Keratinocyte (primary cell): ENCODE measurements around the gene FRMPD4. TPM values are rescaled to one million over a fixed set of nuclear protein-coding genes. Genes with fewer than 3 reads are reported as not detected.
"Not testable (repeated sequence)": the region's sequence is repeated elsewhere in the genome, so short reads cannot be mapped to it uniquely, and the experiment has no call there.

ENCODE experiments used
- DNase-seq: peaks from one replicate; pipeline ENCODE4 v3.0.0-alpha.2; 2011; ENCODE audit warnings: low read depth, missing footprints, low spot score
- FAIRE-seq: peaks from 2 replicates; lab custom pipeline; 2011; peaks lifted over from hg19 to GRCh38; lab: Jason Lieb, UNC
- H2AFZ ChIP-seq: 2 replicates; pipeline ENCODE4 v1.6.0; 2012; ENCODE audit warnings: low read length, control low read depth, inconsistent platforms; ENCODE audit not compliant: control insufficient read depth
- H3K27ac ChIP-seq: 2 replicates; pipeline ENCODE4 v1.5.1; 2011; ENCODE audit warnings: low read length; ENCODE audit not compliant: control insufficient read depth, insufficient read depth
- H3K27me3 ChIP-seq: 3 replicates; pipeline ENCODE4 v1.6.0; 2011; ENCODE audit warnings: low read length; ENCODE audit not compliant: control insufficient read depth, insufficient read depth; ENCODE audit errors: extremely low read depth
- H3K36me3 ChIP-seq, 2 experiments: 2 replicates in 1 of 2; 3 replicates in 1 of 2; pipeline ENCODE4 v1.5.1; 2011; ENCODE audit warnings: low read length in 2 of 2, mild to moderate bottlenecking in 1 of 2; ENCODE audit not compliant: control insufficient read depth in 2 of 2, insufficient read depth in 2 of 2; ENCODE audit errors: extremely low read depth in 1 of 2
- H3K4me1 ChIP-seq: 3 replicates; pipeline ENCODE4 v1.5.1; 2011; ENCODE audit warnings: low read length; ENCODE audit not compliant: control insufficient read depth, insufficient read depth; ENCODE audit errors: extremely low read depth
- H3K4me2 ChIP-seq: 3 replicates; pipeline ENCODE4 v1.6.0; 2011; ENCODE audit warnings: low read depth, low read length; ENCODE audit not compliant: control insufficient read depth, insufficient read depth; ENCODE audit errors: extremely low read depth
- H3K4me3 ChIP-seq, 3 experiments: fragments of 200-600 bp in 1 of 3; sonication (generic) in 1 of 3; 2 replicates in 2 of 3; 3 replicates in 1 of 3; pipeline ENCODE4 v1.5.1; 2011 to 2016; ENCODE audit warnings: low read length in 3 of 3, mild to moderate bottlenecking in 3 of 3, control low read depth in 2 of 3, inconsistent platforms in 1 of 3, low read depth in 1 of 3, mixed read lengths in 1 of 3, mixed run types in 1 of 3, moderate library complexity in 1 of 3; ENCODE audit not compliant: control insufficient read depth in 2 of 3, insufficient read depth in 2 of 3; ENCODE audit errors: extremely low read depth in 1 of 3
- H3K79me2 ChIP-seq: 2 replicates; pipeline ENCODE4 v1.6.0; 2012; ENCODE audit warnings: low read length; ENCODE audit not compliant: control insufficient read depth, insufficient read depth
- H3K9ac ChIP-seq: 3 replicates; pipeline ENCODE4 v1.6.0; 2011; ENCODE audit warnings: low read length; ENCODE audit not compliant: control insufficient read depth, insufficient read depth; ENCODE audit errors: extremely low read depth
- H3K9me1 ChIP-seq: 3 replicates; pipeline ENCODE4 v1.6.0; 2011; ENCODE audit warnings: low read length; ENCODE audit not compliant: control insufficient read depth, insufficient read depth; ENCODE audit errors: extremely low read depth
- H3K9me3 ChIP-seq: 2 replicates; pipeline ENCODE4 v1.5.1; 2012; ENCODE audit warnings: low read depth, low read length; ENCODE audit not compliant: control insufficient read depth
- H4K20me1 ChIP-seq: 3 replicates; pipeline ENCODE4 v1.6.0; 2011; ENCODE audit warnings: low read length; ENCODE audit not compliant: control insufficient read depth, insufficient read depth; ENCODE audit errors: extremely low read depth
- EZH2 ChIP-seq: IDR thresholded peaks from one replicate; pipeline ENCODE4 v1.6.1; 2012; ENCODE audit warnings: inconsistent platforms, mild to moderate bottlenecking, low read length, moderate library complexity
- dilution Hi-C: fragments of 300-500 bp; cut with MboI; formaldehyde crosslinking; loops from one replicate; pipeline ENCODE4 v1.7.0; 2020; ENCODE audit warnings: low sequenced_read_pairs; ENCODE audit not compliant: extremely low pct_ligation_motif_present
- polyA plus RNA-seq, 5 experiments: library from polyadenylated mRNA; depleted of rRNA in 3 of 5; stranded (reverse) in 3 of 5; stranded (forward) in 1 of 5; unstranded in 1 of 5; fragments of >200 nt; gene quantifications; 1 replicate in 1 of 5; 2 replicates in 3 of 5; 3 replicates in 1 of 5; pipeline versions ENCODE4 v1.2.1 to v1.2.3, GENCODE V29; 2011 to 2012; ENCODE audit warnings: missing spikeins in 2 of 5, low read depth in 1 of 5, low replicate concordance in 1 of 5
- TF ChIP-seq, protein P1 (sequence below), 3 experiments: IDR thresholded peaks in 1 of 3; conservative IDR thresholded peaks in 1 of 3; optimal IDR thresholded peaks in 1 of 3; 2 replicates in 2 of 3; 3 replicates in 1 of 3; pipeline versions ENCODE3 to v1.5.1; 2011; ENCODE audit warnings: low read length in 3 of 3, mild to moderate bottlenecking in 3 of 3, moderate library complexity in 2 of 3, control low read depth in 1 of 3, inconsistent platforms in 1 of 3; ENCODE audit not compliant: insufficient read depth in 2 of 3; ENCODE audit errors: extremely low read depth in 1 of 3

FRMPD4 gene
- polyA plus RNA-seq, 1 donor (not counting 4 experiments of a cell fraction or from before 2014, with no cell fraction given), result 0.05 TPM

DNA sequence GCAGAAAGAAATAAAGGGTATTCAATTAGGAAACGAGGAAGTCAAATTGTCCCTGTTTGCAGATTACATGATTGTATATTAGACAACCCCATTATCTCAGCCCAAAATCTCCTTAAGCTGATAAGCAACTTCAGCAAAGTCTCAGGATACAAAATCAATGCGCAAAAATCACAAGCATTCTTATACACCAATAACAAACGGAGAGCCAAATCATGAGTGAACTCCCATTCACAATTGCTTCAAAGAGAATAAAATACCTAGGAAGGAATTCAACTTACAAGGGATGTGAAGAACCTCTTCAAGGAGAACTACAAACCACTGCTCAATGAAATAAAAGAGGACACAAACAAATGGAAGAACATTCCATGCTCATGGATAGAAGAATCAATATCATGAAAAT is 404.0 kb downstream of the FRMPD4 start:
- H3K9me1 ChIP-seq, H3K27ac ChIP-seq, H3K4me1 ChIP-seq, H3K9ac ChIP-seq, H3K27me3 ChIP-seq, H3K4me2 ChIP-seq, H3K36me3 ChIP-seq, H2AFZ ChIP-seq, H3K4me3 ChIP-seq, FAIRE-seq, H3K9me3 ChIP-seq, DNase-seq, H3K79me2 ChIP-seq, H4K20me1 ChIP-seq, dilution Hi-C loops: not testable (repeated sequence)

DNA sequence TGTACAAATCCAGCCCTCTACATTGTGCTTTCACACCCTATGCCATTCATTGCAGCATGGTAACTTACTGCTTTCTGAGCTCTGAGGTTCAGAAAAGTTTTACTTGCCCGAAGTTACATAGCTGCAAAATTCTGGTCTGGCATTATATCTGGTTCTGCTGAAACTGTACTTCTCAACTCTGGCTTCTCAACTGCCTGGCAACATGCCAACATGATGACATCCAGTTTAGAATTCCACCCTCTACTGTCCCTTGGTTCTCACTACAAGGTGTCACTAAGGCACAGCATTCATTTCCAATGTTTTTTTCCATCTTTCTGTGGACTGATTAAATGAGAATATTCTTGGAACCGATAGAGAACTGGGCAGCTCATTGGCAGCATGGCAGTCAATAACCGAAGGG is 410.1 kb downstream of the FRMPD4 start:
- FAIRE-seq, result no peak
- dilution Hi-C loops, result no loop called here
- H3K79me2 ChIP-seq, result no peaks in the 10 kb centered on the region

DNA sequence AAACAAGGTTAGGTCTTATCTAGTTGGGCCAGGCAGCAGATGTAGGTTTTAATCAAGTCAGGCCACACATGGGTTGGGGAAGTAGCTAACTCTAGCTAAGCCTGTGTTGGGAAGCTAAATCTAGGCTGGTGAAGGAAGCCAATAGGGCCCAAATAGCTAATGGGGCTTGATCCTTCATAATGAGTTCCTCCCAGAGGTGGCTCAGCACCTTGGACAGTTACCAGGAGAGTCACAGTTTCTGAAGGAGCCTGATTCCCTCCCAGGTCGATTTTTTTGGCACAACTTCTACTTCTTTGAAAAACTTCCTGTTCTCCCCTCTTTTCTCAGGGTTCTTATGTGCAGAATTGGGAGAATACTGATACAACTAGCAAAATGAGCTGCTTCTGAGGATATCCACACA is 410.5 kb downstream of the FRMPD4 start:
- no peaks in the 10 kb centered on the region for H3K4me1 ChIP-seq
- no peaks in the 10 kb centered on the region for H3K79me2 ChIP-seq
- H4K20me1 ChIP-seq, result no peaks in the 10 kb centered on the region
- H3K9me3 ChIP-seq, result no peaks in the 10 kb centered on the region
- FAIRE-seq (peak; percentile 9), DNase-seq (no peak)
- H3K9ac ChIP-seq, result no peak overlapping the region
- no peak for TF ChIP-seq EZH2
- TF ChIP-seq, protein P1, sequence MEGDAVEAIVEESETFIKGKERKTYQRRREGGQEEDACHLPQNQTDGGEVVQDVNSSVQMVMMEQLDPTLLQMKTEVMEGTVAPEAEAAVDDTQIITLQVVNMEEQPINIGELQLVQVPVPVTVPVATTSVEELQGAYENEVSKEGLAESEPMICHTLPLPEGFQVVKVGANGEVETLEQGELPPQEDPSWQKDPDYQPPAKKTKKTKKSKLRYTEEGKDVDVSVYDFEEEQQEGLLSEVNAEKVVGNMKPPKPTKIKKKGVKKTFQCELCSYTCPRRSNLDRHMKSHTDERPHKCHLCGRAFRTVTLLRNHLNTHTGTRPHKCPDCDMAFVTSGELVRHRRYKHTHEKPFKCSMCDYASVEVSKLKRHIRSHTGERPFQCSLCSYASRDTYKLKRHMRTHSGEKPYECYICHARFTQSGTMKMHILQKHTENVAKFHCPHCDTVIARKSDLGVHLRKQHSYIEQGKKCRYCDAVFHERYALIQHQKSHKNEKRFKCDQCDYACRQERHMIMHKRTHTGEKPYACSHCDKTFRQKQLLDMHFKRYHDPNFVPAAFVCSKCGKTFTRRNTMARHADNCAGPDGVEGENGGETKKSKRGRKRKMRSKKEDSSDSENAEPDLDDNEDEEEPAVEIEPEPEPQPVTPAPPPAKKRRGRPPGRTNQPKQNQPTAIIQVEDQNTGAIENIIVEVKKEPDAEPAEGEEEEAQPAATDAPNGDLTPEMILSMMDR (optimal IDR thresholded peaks at IDR 0.05 in 1 of 3, IDR thresholded peaks at IDR 0.05 in 1 of 3, conservative IDR thresholded peaks at IDR 0.05 in 1 of 3; ENCODE audit: extremely low read depth in 1 of 3, insufficient read depth in 2 of 3, low read length in 3 of 3), result no peak
- no peaks in the 10 kb centered on the region for H3K27me3 ChIP-seq
- H2AFZ ChIP-seq, result no peak overlapping the region
- no peak overlapping the region for H3K4me2 ChIP-seq
- dilution Hi-C loops, result no loop called here
- H3K9me1 ChIP-seq, result no peaks in the 10 kb centered on the region
- no peak overlapping the region for H3K4me3 ChIP-seq
- H3K27ac ChIP-seq, result no peak overlapping the region
- no peaks in the 10 kb centered on the region for H3K36me3 ChIP-seq

More for the DNA sequence above, 410.1 kb downstream of the FRMPD4 start:
- H3K4me1 ChIP-seq, result no peaks in the 10 kb centered on the region
- H4K20me1 ChIP-seq, result no peaks in the 10 kb centered on the region
- no peaks in the 10 kb centered on the region for H3K9me3 ChIP-seq
- H3K9ac ChIP-seq, result no peak overlapping the region
- H3K27ac ChIP-seq, result no peak overlapping the region
- no peak for DNase-seq
- no peak overlapping the region for H3K4me3 ChIP-seq
- no peaks in the 10 kb centered on the region for H3K27me3 ChIP-seq
- no peaks in the 10 kb centered on the region for H3K36me3 ChIP-seq
- H3K9me1 ChIP-seq, result no peaks in the 10 kb centered on the region
- no peak for TF ChIP-seq EZH2
- TF ChIP-seq, protein P1 (optimal IDR thresholded peaks at IDR 0.05 in 1 of 3, IDR thresholded peaks at IDR 0.05 in 1 of 3, conservative IDR thresholded peaks at IDR 0.05 in 1 of 3; ENCODE audit: extremely low read depth in 1 of 3, insufficient read depth in 2 of 3, low read length in 3 of 3), result no peak
- no peak overlapping the region for H3K4me2 ChIP-seq
- no peak overlapping the region for H2AFZ ChIP-seq
